HFFc6 (cell line): Measurements from ENCODE around the gene OXTR. TPM values are rescaled to one million over a fixed set of nuclear protein-coding genes. Genes with fewer than 3 reads are reported as not detected.
A peak's percentile ranks its signal among the peaks of the same experiment; 100 is the strongest.

Experiments
- DNase-seq: peaks from one replicate; pipeline ENCODE4 v3.0.0-alpha.2; 2018
- H3K27ac Mint-ChIP-seq: 2 replicates; pipeline ENCODE4 v1.8.0; 2020; ENCODE audit warnings: mild to moderate bottlenecking, mixed read lengths
- H3K27me3 Mint-ChIP-seq: 2 replicates; pipeline ENCODE4 v1.8.0; 2021; ENCODE audit warnings: mild to moderate bottlenecking, moderate library complexity, mixed read lengths; ENCODE audit not compliant: insufficient read depth
- H3K36me3 Mint-ChIP-seq: 2 replicates; pipeline ENCODE4 v1.8.0; 2021; ENCODE audit warnings: low read depth, mixed read lengths
- H3K4me1 Mint-ChIP-seq: 2 replicates; pipeline ENCODE4 v1.8.0; 2020; ENCODE audit warnings: low read depth, mixed read lengths
- H3K4me3 Mint-ChIP-seq: 2 replicates; pipeline ENCODE4 v1.8.0; 2020; ENCODE audit warnings: mild to moderate bottlenecking, moderate library complexity, mixed read lengths
- H3K9me3 Mint-ChIP-seq: 2 replicates; pipeline ENCODE4 v1.8.0; 2020; ENCODE audit warnings: mild to moderate bottlenecking, mixed read lengths
- CTCF ChIP-seq: fragments of 200-600 bp; sonication (generic); IDR thresholded peaks from 2 replicates; pipeline ENCODE4 v1.5.0; 2021; ENCODE audit warnings: antibody characterized with exemption, mild to moderate bottlenecking
- total RNA-seq, 6 experiments: library from RNA; stranded (reverse); fragmentation: NEBNext Ultra II Directional; extraction: Animal tissue kit (Norgen Biotek cat#: 25700); gene quantifications; 2 replicates in 1 of 6; 3 replicates in 5 of 6; pipeline ENCODE4 v1.2.3, GENCODE V29; 2021

OXTR gene
- total RNA-seq, 6 experiments from 2014 or later, result 596 to 899 (median 635) TPM

GRCh38 chr3:8759038-8759707 lies 10.2 kb downstream of the OXTR start:
- Mint-ChIP-seq H3K9me3 (no peaks in the 10 kb centered on the region), H3K4me1 (peaks cover 100% of the 10 kb centered on the region), H3K4me3 (peak overlapping the region; percentile 70), H3K27me3 (peaks cover 38% of the 10 kb centered on the region), H3K27ac (peak overlapping the region; percentile 92), H3K36me3 (peaks cover 95% of the 10 kb centered on the region)
- no peak for DNase-seq
- no peak for TF ChIP-seq CTCF

GRCh38 chr3:8757551-8758518 lies 11.6 kb downstream of the OXTR start:
- peaks cover 95% of the 10 kb centered on the region for H3K36me3 Mint-ChIP-seq
- peaks cover 39% of the 10 kb centered on the region for H3K27me3 Mint-ChIP-seq
- H3K4me3 Mint-ChIP-seq, result peak overlapping the region; percentile 70
- peak; percentile 90 for DNase-seq
- H3K9me3 Mint-ChIP-seq, result no peaks in the 10 kb centered on the region
- H3K4me1 Mint-ChIP-seq, result peaks cover 98% of the 10 kb centered on the region
- H3K27ac Mint-ChIP-seq, result peak overlapping the region; percentile 92
- TF ChIP-seq CTCF, result no peak; the same call in 1 of the 2 replicates

- Mint-ChIP-seq H3K4me1 (peaks cover 92% of the 10 kb centered on the region), H3K36me3 (peaks cover 96% of the 10 kb centered on the region), H3K27me3 (peaks cover 37% of the 10 kb centered on the region), H3K9me3 (no peaks in the 10 kb centered on the region), H3K4me3 (no peak overlapping the region; the same call in 1 of the 2 replicates), H3K27ac (peak overlapping the region; percentile 92)
- TF ChIP-seq CTCF, result no peak
- no peak for DNase-seq
These were observed 12.7 kb downstream of the OXTR start for GRCh38 chr3:8756671-8757070.

GRCh38 chr3:8755564-8756237 lies 13.7 kb downstream of the OXTR start:
- Mint-ChIP-seq H3K9me3 (no peaks in the 10 kb centered on the region), H3K4me3 (peak overlapping the region; percentile 25), H3K27ac (peak overlapping the region; percentile 92), H3K36me3 (peaks cover 97% of the 10 kb centered on the region), H3K27me3 (peaks cover 34% of the 10 kb centered on the region), H3K4me1 (peaks cover 92% of the 10 kb centered on the region)
- DNase-seq, result peak; percentile 53
- TF ChIP-seq CTCF, result peak; percentile 77

- H3K4me1 Mint-ChIP-seq, result peaks cover 88% of the 10 kb centered on the region
- peak overlapping the region; percentile 92 for H3K27ac Mint-ChIP-seq
- peak overlapping the region; percentile 25 for H3K4me3 Mint-ChIP-seq
- no peak for TF ChIP-seq CTCF
- H3K9me3 Mint-ChIP-seq, result no peaks in the 10 kb centered on the region
- H3K36me3 Mint-ChIP-seq, result peaks cover 96% of the 10 kb centered on the region
- no peak for DNase-seq
- H3K27me3 Mint-ChIP-seq, result peaks cover 29% of the 10 kb centered on the region
These were observed 14.3 kb downstream of the OXTR start for GRCh38 chr3:8755097-8755496.
